Suprapubic skin (tissue), 4 donors: ENCODE data around the gene GNA12.

Source experiments
- EP300 ChIP-seq: sonication (generic); formaldehyde crosslinking; IDR thresholded peaks from one replicate; pipeline ENCODE4 v1.6.1; 2017; ENCODE audit warnings: antibody characterized with exemption
- POLR2AphosphoS5 ChIP-seq, 3 donors: sonication (generic); formaldehyde crosslinking; IDR thresholded peaks; one replicate each; pipeline ENCODE4 v1.6.1; 2017; ENCODE audit warnings: antibody characterized with exemption in 3 of 3
- TF ChIP-seq, protein P1 (sequence below), 2 donors: fragments of 200-600 bp in 1 of 2; fragments of 450-650 bp in 1 of 2; sonication (generic) in 1 of 2; IDR thresholded peaks; one replicate each; pipeline ENCODE4 v1.5.1; 2016 to 2019; ENCODE audit warnings: antibody characterized with exemption in 2 of 2, mild to moderate bottlenecking in 1 of 2, moderate library complexity in 1 of 2

DNA sequence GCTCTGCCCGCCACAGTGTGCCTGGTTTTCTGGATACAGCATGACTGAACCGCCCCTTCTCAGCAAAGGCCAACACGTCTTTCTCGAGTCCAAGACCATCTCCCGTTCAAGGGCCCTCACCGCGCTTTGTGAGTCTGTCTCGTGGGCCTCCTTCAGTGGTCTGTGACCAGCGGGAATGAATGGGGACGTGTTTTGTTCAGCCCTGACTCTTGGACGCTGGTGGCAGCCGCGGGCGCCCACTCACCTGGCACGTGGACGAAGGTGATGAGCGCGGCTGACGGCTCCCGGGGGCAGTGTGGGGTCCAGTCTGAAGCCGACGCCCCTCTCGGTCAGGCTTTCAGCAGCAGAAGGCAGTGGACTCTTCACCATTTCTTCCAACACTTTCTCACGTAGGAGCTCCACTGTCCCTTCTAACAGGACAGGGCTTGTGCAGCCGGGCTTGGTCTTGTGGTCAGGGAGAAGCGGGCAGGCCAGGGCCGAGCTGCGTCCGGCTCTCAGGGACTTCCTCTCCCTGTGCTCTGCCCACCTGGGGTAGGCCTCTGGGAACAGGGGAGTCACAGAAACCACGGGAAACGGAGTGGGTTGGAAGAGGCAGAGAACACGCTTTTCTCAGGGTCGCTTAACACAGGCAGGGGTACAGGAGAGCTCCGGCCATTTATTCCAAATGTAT is 125.7 kb downstream of the GNA12 start:
- TF ChIP-seq, protein P1, sequence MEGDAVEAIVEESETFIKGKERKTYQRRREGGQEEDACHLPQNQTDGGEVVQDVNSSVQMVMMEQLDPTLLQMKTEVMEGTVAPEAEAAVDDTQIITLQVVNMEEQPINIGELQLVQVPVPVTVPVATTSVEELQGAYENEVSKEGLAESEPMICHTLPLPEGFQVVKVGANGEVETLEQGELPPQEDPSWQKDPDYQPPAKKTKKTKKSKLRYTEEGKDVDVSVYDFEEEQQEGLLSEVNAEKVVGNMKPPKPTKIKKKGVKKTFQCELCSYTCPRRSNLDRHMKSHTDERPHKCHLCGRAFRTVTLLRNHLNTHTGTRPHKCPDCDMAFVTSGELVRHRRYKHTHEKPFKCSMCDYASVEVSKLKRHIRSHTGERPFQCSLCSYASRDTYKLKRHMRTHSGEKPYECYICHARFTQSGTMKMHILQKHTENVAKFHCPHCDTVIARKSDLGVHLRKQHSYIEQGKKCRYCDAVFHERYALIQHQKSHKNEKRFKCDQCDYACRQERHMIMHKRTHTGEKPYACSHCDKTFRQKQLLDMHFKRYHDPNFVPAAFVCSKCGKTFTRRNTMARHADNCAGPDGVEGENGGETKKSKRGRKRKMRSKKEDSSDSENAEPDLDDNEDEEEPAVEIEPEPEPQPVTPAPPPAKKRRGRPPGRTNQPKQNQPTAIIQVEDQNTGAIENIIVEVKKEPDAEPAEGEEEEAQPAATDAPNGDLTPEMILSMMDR (IDR thresholded peaks at IDR 0.05), result no peak
- TF ChIP-seq EP300 (no peak), POLR2AphosphoS5 (IDR thresholded peaks at IDR 0.05) (no peak)
